ENCODE data around the gene CATSPERE. TPM values are rescaled to one million over a fixed set of nuclear protein-coding genes. Genes with fewer than 3 reads are reported as not detected.

The CATSPERE gene
- total and polyA plus RNA-seq, 2 of the 8 experiments (the other 6 are each of a cell fraction or from before 2014, with no cell fraction given) = 0.05 to 0.45 TPM

- TF ChIP-seq CTCF (IDR thresholded peaks at IDR 0.05; ENCODE audit: control extremely low read depth in 1 of 3, insufficient read depth in 1 of 3, low read depth in 1 of 3, low read length in 3 of 3) (no peak), MAFK (IDR thresholded peaks at IDR 0.05; ENCODE audit: low read depth, low read length) (no peak), POU5F1 (IDR thresholded peaks at IDR 0.05; ENCODE audit: low read depth, low read length) (no peak), ASH2L (IDR thresholded peaks at IDR 0.05; ENCODE audit: low read length) (no peak), SIRT6 (IDR thresholded peaks at IDR 0.05; ENCODE audit: low read length) (no peak)
Measured at GRCh38 chr1:244626709-244627108, 165.6 kb downstream of the CATSPERE start (continued).
